Gastroesophageal sphincter (tissue), 4 donors: ENCODE measurements around the gene CDH4. TPM values are rescaled to one million over a fixed set of nuclear protein-coding genes. Genes with fewer than 3 reads are reported as not detected.

Experiments used
- ATAC-seq: fragments of 150-250 bp; one replicate; pipeline ENCODE4 v1.9.1; 2016; ENCODE audit warnings: mild to moderate bottlenecking, moderate library complexity
- H3K27ac ChIP-seq, 4 donors: fragments of 200-600 bp; sonication (generic) in 3 of 4; 1 replicate in 3 of 4; 2 replicates in 1 of 4; pipeline ENCODE4 v1.5.1; 2016 to 2019
- H3K27me3 ChIP-seq: fragments of 200-600 bp; sonication (generic); one replicate; pipeline ENCODE4 v1.5.1; 2019
- H3K36me3 ChIP-seq, 2 donors: fragments of 200-600 bp; sonication (generic); one replicate each; pipeline ENCODE4 v1.5.1; 2019; ENCODE audit warnings: control low read depth in 1 of 2
- H3K4me1 ChIP-seq, 3 donors: fragments of 200-600 bp; sonication (generic); 1 replicate in 2 of 3; 2 replicates in 1 of 3; pipeline ENCODE4 v1.5.1; 2016 to 2019; ENCODE audit warnings: control low read depth in 2 of 3
- H3K4me3 ChIP-seq, 2 donors: fragments of 200-600 bp; sonication (generic); one replicate each; pipeline ENCODE4 v1.5.1; 2019; ENCODE audit warnings: mild to moderate bottlenecking in 1 of 2, moderate library complexity in 1 of 2
- H3K9me3 ChIP-seq, 3 donors: fragments of 200-600 bp; sonication (generic); one replicate each; pipeline ENCODE4 v1.5.1; 2017 to 2019; ENCODE audit warnings: control low read depth in 2 of 3
- EP300 ChIP-seq: sonication (generic); formaldehyde crosslinking; IDR thresholded peaks from one replicate; pipeline ENCODE4 v1.6.1; 2017; ENCODE audit warnings: antibody characterized with exemption, mild to moderate bottlenecking
- POLR2A ChIP-seq, 2 donors: fragments of 450-650 bp; IDR thresholded peaks; one replicate each; pipeline ENCODE4 v1.6.1; 2017; ENCODE audit warnings: antibody characterized with exemption in 2 of 2, mild to moderate bottlenecking in 2 of 2, moderate library complexity in 1 of 2
- POLR2AphosphoS5 ChIP-seq: sonication (generic); formaldehyde crosslinking; IDR thresholded peaks from one replicate; pipeline ENCODE4 v1.6.1; 2017; ENCODE audit warnings: antibody characterized with exemption
- WGBS, 2 donors: methylation state at CpG; one replicate each; pipeline ENCODE4 v1.1.5; 2018; ENCODE audit warnings: low coverage in 1 of 2; 5-methylcytosine and 5-hydroxymethylcytosine counted together
- total RNA-seq, 4 donors: library from RNA; depleted of rRNA; stranded (reverse); fragments of >200 nt; gene quantifications; one replicate each; pipeline ENCODE4 v1.1.0, GENCODE V29; 2016
- TF ChIP-seq, protein P1 (sequence below), 4 experiments: fragments of 200-600 bp in 2 of 4; fragments of 450-650 bp in 2 of 4; sonication (generic) in 1 of 4; IDR thresholded peaks; one replicate each; pipeline ENCODE4 v1.5.1; 2017 to 2019; ENCODE audit warnings: antibody characterized with exemption in 4 of 4, mild to moderate bottlenecking in 2 of 4, moderate library complexity in 2 of 4

The CDH4 gene
- total RNA-seq, 4 donors from 2014 or later = under 0.01 to 1.5 (median 0.42) TPM; not detected in 1

DNA sequence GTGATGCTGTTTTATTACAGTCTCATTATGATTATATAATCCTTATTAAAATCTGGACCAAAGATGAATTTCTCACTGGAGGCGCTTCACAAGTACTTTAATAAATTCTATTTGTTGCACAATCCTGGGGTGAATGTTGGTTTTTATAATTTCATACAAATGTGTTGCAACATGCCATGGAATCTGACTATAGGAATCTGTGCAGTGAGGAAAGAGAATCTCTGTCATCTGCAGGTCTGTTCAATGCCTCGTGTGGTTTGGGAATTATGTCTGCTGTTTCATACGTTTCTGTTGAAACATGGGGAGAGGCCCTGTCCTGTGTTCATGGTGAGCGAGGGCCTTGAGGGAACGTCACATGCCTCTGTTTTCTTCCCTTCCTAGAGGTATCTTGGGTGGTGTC, 277.3 kb downstream of the CDH4 start:
- TF ChIP-seq POLR2A (IDR thresholded peaks at IDR 0.05) = no peak
- peaks cover 57% of the 10 kb centered on the region for H3K27me3 ChIP-seq
- H3K4me3 ChIP-seq = no peak overlapping the region
- no peaks in the 10 kb centered on the region for H3K4me1 ChIP-seq
- no peak for ATAC-seq
- 66% methylated on average over 2 to 5 of the region's 5 CpGs for WGBS, 2 donors
- no peaks in the 10 kb centered on the region for H3K36me3 ChIP-seq
- no peaks in the 10 kb centered on the region for H3K9me3 ChIP-seq
- no peak overlapping the region for H3K27ac ChIP-seq

DNA sequence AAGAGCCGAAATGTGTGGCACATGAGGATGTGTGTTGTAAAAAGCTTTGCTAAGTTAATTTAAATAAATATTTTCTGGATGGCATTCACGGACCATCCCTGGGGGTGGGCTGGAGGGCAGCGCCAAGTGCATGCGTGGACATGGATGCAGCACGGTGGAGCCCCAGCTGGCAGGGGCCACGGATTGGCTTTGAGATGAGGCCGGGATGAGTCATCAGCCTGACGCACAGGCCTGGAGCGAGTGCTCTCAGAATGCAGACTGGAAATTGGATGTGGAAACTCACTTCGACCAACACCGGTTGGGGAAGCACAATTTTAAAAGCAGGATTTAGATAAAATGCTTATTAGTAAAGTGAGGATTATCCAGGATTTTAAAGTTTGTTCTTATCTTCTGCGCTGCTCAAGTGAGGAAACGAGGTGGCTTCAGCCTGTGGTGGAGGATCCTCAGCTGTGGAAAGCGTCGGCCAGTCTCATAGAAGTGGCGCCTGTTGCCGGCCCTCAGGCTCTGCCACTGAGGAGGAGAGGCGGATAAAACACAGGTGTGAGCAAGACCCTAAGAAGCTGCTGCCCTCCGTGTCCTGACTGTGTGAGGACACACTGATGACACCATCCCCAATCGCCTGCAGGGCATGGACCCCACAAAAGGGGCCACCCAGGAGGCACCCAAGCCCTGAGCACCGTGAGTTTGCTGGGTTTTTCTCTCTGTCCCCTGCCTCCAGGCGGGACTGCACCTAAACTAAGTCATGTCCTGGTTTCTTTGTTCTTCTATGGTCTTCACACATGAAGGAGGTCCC, 279.7 kb downstream of the CDH4 start:
- H3K27ac ChIP-seq = no peak overlapping the region
- H3K4me1 ChIP-seq = no peaks in the 10 kb centered on the region
- no peak for ATAC-seq
- no peaks in the 10 kb centered on the region for H3K36me3 ChIP-seq
- TF ChIP-seq, protein P1, sequence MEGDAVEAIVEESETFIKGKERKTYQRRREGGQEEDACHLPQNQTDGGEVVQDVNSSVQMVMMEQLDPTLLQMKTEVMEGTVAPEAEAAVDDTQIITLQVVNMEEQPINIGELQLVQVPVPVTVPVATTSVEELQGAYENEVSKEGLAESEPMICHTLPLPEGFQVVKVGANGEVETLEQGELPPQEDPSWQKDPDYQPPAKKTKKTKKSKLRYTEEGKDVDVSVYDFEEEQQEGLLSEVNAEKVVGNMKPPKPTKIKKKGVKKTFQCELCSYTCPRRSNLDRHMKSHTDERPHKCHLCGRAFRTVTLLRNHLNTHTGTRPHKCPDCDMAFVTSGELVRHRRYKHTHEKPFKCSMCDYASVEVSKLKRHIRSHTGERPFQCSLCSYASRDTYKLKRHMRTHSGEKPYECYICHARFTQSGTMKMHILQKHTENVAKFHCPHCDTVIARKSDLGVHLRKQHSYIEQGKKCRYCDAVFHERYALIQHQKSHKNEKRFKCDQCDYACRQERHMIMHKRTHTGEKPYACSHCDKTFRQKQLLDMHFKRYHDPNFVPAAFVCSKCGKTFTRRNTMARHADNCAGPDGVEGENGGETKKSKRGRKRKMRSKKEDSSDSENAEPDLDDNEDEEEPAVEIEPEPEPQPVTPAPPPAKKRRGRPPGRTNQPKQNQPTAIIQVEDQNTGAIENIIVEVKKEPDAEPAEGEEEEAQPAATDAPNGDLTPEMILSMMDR (IDR thresholded peaks at IDR 0.05) = no peak
- TF ChIP-seq POLR2A (IDR thresholded peaks at IDR 0.05) = no peak
- TF ChIP-seq EP300 = no peak
- TF ChIP-seq POLR2AphosphoS5 = no peak
- no peak overlapping the region for H3K4me3 ChIP-seq
- peaks cover 35% of the 10 kb centered on the region for H3K27me3 ChIP-seq
- WGBS, 2 donors = 76 to 86% methylated on average over 15 to 16 of the region's 22 CpGs
- no peaks in the 10 kb centered on the region for H3K9me3 ChIP-seq

DNA sequence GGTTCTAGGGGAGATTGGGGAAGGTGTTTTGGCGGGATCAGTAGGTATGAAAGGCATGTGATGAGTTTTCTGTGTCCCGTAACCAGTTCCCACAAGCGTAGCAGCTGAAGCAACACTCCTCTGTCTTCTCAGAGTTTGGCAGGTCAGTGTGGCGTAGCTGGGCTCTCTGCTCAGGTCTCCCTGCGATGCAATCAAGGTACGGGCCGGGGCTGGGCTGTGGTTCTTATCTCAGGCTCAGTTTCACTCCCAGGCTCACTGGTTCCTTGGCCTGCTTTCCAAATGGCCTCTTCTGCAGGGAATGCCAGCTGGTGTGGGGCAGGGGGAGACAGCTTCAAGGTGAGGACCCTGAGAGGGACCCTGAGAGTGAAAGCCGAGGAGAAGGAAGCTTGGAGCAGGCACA, 280.7 kb downstream of the CDH4 start:
- Histone ChIP-seq H3K27me3 (peaks cover 25% of the 10 kb centered on the region), H3K4me1 (no peaks in the 10 kb centered on the region), H3K4me3 (no peak overlapping the region), H3K36me3 (no peaks in the 10 kb centered on the region), H3K27ac (no peak overlapping the region), H3K9me3 (no peaks in the 10 kb centered on the region)
- no peak for ATAC-seq
- WGBS, 2 donors = 60% methylated on average over 1 of the region's 8 CpGs; no CpG with 5 or more reads in 1 of the 2 donors
- TF ChIP-seq EP300 (no peak), POLR2AphosphoS5 (no peak), POLR2A (IDR thresholded peaks at IDR 0.05) (no peak)
- TF ChIP-seq, protein P1 (IDR thresholded peaks at IDR 0.05) = no peak

DNA sequence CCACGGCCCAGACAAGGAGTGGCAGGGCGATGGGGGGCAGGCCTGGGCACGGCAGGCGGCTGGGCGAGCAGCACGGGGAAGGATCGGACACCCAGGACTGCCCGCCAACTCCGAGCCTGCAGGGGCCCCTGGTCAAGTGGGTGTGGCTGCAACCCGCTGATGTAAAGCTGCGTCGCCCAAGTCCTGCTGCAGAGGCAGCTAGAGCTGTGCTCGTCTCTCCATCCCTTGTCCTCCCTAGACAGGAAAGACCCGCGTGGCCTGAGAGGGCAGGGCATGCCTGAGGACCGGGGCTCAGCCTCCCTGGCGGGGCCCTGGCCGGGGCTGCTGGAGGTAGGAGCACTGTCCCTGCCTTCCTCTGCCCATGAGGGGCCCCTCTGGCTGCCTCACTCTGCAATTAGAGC, 281.2 kb downstream of the CDH4 start:
- Histone ChIP-seq H3K9me3 (no peaks in the 10 kb centered on the region), H3K4me3 (no peak overlapping the region), H3K36me3 (no peaks in the 10 kb centered on the region), H3K27ac (no peak overlapping the region), H3K27me3 (peaks cover 22% of the 10 kb centered on the region), H3K4me1 (no peaks in the 10 kb centered on the region)
- WGBS, 2 donors = 90 to 93% methylated on average over 2 to 4 of the region's 18 CpGs
- TF ChIP-seq EP300 (no peak), POLR2A (IDR thresholded peaks at IDR 0.05) (no peak), POLR2AphosphoS5 (no peak)
- TF ChIP-seq, protein P1 (IDR thresholded peaks at IDR 0.05) = no peak
- ATAC-seq = no peak

DNA sequence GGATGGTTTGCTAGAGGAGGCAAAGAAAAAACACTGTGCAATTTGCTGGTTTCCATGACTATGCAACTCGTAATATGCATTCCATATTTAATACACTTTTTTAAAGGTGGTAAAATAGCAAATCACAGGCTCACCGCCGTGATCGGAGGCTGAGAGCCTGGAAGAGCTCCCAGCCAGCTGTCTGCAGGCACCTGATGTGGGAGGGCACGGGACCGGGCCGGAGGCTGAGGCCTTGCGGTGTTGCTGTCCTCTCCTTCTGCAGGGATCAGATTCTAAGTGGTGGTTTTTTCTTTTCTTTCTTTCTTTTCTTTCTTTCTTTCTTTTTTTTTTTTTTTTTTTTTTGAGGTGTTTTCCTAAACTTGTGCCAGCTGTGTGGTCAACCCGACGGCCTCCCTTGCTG, 282.3 kb downstream of the CDH4 start:
- H3K27ac ChIP-seq = no peak overlapping the region
- WGBS, 2 donors = 76 to 87% methylated on average over 3 to 8 of the region's 10 CpGs
- H3K9me3 ChIP-seq = no peaks in the 10 kb centered on the region
- no peak overlapping the region for H3K4me3 ChIP-seq
- H3K36me3 ChIP-seq = no peaks in the 10 kb centered on the region
- no peak for ATAC-seq
- no peaks in the 10 kb centered on the region for H3K4me1 ChIP-seq
- TF ChIP-seq EP300 = no peak
- peaks cover 22% of the 10 kb centered on the region for H3K27me3 ChIP-seq

DNA sequence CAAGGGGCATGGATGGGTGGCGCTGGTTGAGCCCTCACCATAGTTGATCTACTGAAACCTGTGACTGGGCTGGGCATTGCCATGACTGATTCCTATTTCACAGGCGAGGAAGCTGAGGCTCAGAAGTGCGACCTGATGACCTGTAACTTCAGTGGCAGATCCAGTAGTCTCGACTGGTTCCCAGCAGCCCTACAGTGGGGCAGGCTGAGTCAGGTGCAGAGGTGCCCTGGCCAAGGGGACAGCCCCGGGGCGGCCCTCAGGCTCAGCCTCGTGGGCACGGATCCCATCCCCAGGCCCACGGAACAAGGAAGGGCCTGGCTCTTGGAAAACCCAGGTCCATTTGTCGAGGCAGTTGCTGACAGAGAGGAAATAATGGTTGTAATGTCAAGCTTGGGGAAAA, 283.0 kb downstream of the CDH4 start:
- TF ChIP-seq, protein P1 (IDR thresholded peaks at IDR 0.05) = no peak
- TF ChIP-seq POLR2A (IDR thresholded peaks at IDR 0.05) (no peak), POLR2AphosphoS5 (no peak), EP300 (no peak)
- H3K9me3 ChIP-seq = no peaks in the 10 kb centered on the region
- 60% methylated on average over 1 of the region's 10 CpGs; no CpG with 5 or more reads in 1 of the 2 donors for WGBS, 2 donors

More for the DNA sequence above, 283.0 kb downstream of the CDH4 start:
- H3K4me3 ChIP-seq = no peak overlapping the region
- H3K27me3 ChIP-seq = peaks cover 16% of the 10 kb centered on the region
- ATAC-seq = no peak
- H3K36me3 ChIP-seq = no peaks in the 10 kb centered on the region
- H3K27ac ChIP-seq = no peak overlapping the region
- H3K4me1 ChIP-seq = no peaks in the 10 kb centered on the region
